Neural progenitor cell (in vitro differentiated cells): ENCODE results near the gene UBR4.

Source experiments
- EZH2phosphoT487 ChIP-seq: fragments of 200-600 bp; sonication (generic); IDR thresholded peaks from 2 replicates; pipeline ENCODE4 v1.6.1; 2017; ENCODE audit warnings: antibody characterized with exemption
- TF ChIP-seq, protein P1 (sequence below): fragments of 200-600 bp; sonication (generic); IDR thresholded peaks from 2 replicates; pipeline ENCODE4 v1.5.1; 2017; ENCODE audit warnings: antibody characterized with exemption, mild to moderate bottlenecking

DNA sequence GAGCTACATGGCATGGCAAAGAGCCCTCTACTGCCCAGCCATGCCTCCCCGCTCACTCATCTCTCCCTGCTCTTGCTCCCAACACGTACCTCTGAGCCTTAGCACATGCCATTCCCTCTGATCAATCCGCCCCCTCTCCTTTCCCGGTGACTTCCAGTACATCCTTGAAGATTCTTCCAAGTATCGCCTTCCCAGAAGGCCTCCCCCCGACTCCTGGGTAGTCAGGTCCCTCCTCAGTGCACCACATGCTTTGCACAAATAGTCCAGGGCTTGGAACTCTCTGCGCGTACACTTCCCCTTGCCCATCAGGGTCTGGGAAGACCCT is 176.6 kb downstream of the UBR4 start:
- no peak for TF ChIP-seq EZH2phosphoT487
- TF ChIP-seq, protein P1, sequence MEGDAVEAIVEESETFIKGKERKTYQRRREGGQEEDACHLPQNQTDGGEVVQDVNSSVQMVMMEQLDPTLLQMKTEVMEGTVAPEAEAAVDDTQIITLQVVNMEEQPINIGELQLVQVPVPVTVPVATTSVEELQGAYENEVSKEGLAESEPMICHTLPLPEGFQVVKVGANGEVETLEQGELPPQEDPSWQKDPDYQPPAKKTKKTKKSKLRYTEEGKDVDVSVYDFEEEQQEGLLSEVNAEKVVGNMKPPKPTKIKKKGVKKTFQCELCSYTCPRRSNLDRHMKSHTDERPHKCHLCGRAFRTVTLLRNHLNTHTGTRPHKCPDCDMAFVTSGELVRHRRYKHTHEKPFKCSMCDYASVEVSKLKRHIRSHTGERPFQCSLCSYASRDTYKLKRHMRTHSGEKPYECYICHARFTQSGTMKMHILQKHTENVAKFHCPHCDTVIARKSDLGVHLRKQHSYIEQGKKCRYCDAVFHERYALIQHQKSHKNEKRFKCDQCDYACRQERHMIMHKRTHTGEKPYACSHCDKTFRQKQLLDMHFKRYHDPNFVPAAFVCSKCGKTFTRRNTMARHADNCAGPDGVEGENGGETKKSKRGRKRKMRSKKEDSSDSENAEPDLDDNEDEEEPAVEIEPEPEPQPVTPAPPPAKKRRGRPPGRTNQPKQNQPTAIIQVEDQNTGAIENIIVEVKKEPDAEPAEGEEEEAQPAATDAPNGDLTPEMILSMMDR: no peak
